K562 (cell line): ENCODE measurements around the gene TPR.

Experiments
- CTCF ChIP-seq, 3 experiments: IDR thresholded peaks in 2 of 3; conservative IDR thresholded peaks in 1 of 3; 2 replicates each; pipeline ENCODE4 v1.5.1; 2011 to 2012; ENCODE audit warnings: low read length in 3 of 3, mild to moderate bottlenecking in 3 of 3, control low read depth in 2 of 3, improper control_type of control experiment in 1 of 3, inconsistent platforms in 1 of 3, low read depth in 1 of 3, mixed read lengths in 1 of 3, moderate library complexity in 1 of 3; ENCODE audit not compliant: insufficient read depth in 2 of 3
- MAX ChIP-seq: sonication (generic); formaldehyde crosslinking; IDR thresholded peaks from 2 replicates; pipeline ENCODE4 v1.9.0; 2022; ENCODE audit warnings: mild to moderate bottlenecking, missing genetic modification reagents
- MCM7 ChIP-seq, 2 experiments: fragments of 450-650 bp; IDR thresholded peaks; 2 replicates each; pipeline ENCODE4 v1.6.1; 2016 to 2018

GRCh38 chr1:186271032-186271431 is 104.0 kb downstream of the TPR start:
- TF ChIP-seq MAX (CRISPR knock-in tag) (no peak), CTCF (IDR thresholded peaks at IDR 0.05 in 2 of 3, conservative IDR thresholded peaks at IDR 0.05 in 1 of 3; ENCODE audit: insufficient read depth in 2 of 3, low read depth in 1 of 3, low read length in 3 of 3) (no peak), MCM7 (IDR thresholded peaks at IDR 0.05) (no peak)
